ENCODE data around the gene SMCO2.

SMCO2 gene

GRCh38 chr12:27488479-27488878, 41.9 kb downstream of the SMCO2 start:
- peaks cover 59% of the 10 kb centered on the region for H3K27me3 Mint-ChIP-seq
- DNase-seq (ENCODE audit: low spot score in 2 of 2) (no peak), ATAC-seq (replicated peaks; ENCODE audit: extremely low read depth, poor library complexity, severe bottlenecking) (no peak)
- no peaks in the 10 kb centered on the region for H3K36me3 Mint-ChIP-seq (ENCODE audit: insufficient read depth)
- H3K27ac Mint-ChIP-seq (ENCODE audit: low read depth): no peak overlapping the region
- no peaks in the 10 kb centered on the region for H3K4me1 Mint-ChIP-seq
- no peaks in the 10 kb centered on the region for H3K9me3 Mint-ChIP-seq
- no peak overlapping the region for H3K4me3 Mint-ChIP-seq

DNA sequence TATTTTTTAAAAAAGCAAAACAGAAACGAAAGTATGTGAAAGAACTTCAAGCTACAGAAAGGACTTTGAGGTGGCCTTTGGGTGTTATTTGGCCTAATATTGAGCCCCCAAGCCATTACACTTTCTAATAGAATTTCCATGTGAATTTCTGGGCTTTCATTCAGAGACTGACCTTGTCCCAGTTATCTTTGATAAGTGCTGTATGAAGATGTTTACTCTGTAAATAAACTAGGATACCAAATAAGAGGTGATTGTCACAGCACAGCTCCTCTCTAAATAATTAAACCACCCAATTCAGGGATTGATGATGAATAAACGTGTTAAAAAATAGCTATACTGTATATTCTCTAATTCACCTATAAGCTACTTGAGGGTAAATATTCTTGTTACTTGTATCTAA, 44.7 kb downstream of the SMCO2 start:
- Mint-ChIP-seq H3K4me1 (no peaks in the 10 kb centered on the region), H3K27ac (ENCODE audit: low read depth) (no peak overlapping the region), H3K4me3 (no peak overlapping the region), H3K27me3 (peaks cover 57% of the 10 kb centered on the region), H3K36me3 (ENCODE audit: insufficient read depth) (no peaks in the 10 kb centered on the region), H3K9me3 (no peaks in the 10 kb centered on the region)
- DNase-seq (ENCODE audit: low spot score in 2 of 2) (no peak), ATAC-seq (replicated peaks; ENCODE audit: extremely low read depth, poor library complexity, severe bottlenecking) (no peak)

GRCh38 chr12:27493260-27493940, 46.9 kb downstream of the SMCO2 start:
- Mint-ChIP-seq H3K4me3 (no peak overlapping the region), H3K9me3 (no peaks in the 10 kb centered on the region), H3K27me3 (peaks cover 57% of the 10 kb centered on the region), H3K36me3 (ENCODE audit: insufficient read depth) (no peaks in the 10 kb centered on the region), H3K27ac (ENCODE audit: low read depth) (no peak overlapping the region), H3K4me1 (no peaks in the 10 kb centered on the region)
- no peak for DNase-seq (ENCODE audit: low spot score in 2 of 2)
- no peak for ATAC-seq (replicated peaks; ENCODE audit: extremely low read depth, poor library complexity, severe bottlenecking)

DNA sequence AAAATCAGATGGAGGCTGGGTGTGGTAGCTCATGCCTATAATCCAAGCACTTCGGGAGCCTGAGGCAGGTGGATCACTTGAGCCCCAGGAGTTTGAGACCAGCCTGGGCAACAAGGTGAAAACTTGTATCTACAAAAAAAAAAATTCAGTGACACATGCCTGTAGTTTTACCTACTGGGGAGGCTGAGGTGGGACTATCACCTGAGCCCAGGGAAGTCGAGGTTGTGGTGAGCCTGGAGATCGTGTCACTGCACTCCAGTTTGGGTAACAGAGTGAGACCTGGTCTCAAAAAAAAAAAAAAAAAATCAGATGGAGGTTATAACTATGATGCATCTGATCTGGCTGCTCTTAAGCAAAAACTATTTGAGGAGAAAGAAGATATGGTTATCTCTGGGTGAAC, 50.9 kb downstream of the SMCO2 start:
- Mint-ChIP-seq H3K4me3 (no peak overlapping the region), H3K4me1 (no peaks in the 10 kb centered on the region), H3K9me3 (no peaks in the 10 kb centered on the region), H3K36me3 (ENCODE audit: insufficient read depth) (no peaks in the 10 kb centered on the region), H3K27me3 (peaks cover 49% of the 10 kb centered on the region), H3K27ac (ENCODE audit: low read depth) (no peak overlapping the region)
- DNase-seq (ENCODE audit: low spot score in 2 of 2) (no peak), ATAC-seq (replicated peaks; ENCODE audit: extremely low read depth, poor library complexity, severe bottlenecking) (no peak)

GRCh38 chr12:27498149-27498548, 51.6 kb downstream of the SMCO2 start:
- no peak for ATAC-seq (replicated peaks; ENCODE audit: extremely low read depth, poor library complexity, severe bottlenecking)
- no peak for DNase-seq (ENCODE audit: low spot score in 2 of 2)
- Mint-ChIP-seq H3K27me3 (peaks cover 50% of the 10 kb centered on the region), H3K9me3 (no peaks in the 10 kb centered on the region), H3K4me1 (no peaks in the 10 kb centered on the region), H3K36me3 (ENCODE audit: insufficient read depth) (no peaks in the 10 kb centered on the region), H3K4me3 (no peak overlapping the region), H3K27ac (ENCODE audit: low read depth) (no peak overlapping the region)

- H3K4me1 Mint-ChIP-seq: no peaks in the 10 kb centered on the region
- no peak overlapping the region for H3K27ac Mint-ChIP-seq (ENCODE audit: low read depth)
- no peaks in the 10 kb centered on the region for H3K9me3 Mint-ChIP-seq
- H3K4me3 Mint-ChIP-seq: no peak overlapping the region
- H3K27me3 Mint-ChIP-seq: peaks cover 56% of the 10 kb centered on the region
- DNase-seq (ENCODE audit: low spot score in 2 of 2) (no peak), ATAC-seq (replicated peaks; ENCODE audit: extremely low read depth, poor library complexity, severe bottlenecking) (no peak)
- no peaks in the 10 kb centered on the region for H3K36me3 Mint-ChIP-seq (ENCODE audit: insufficient read depth)
These were observed 52.2 kb downstream of the SMCO2 start for GRCh38 chr12:27498761-27499160.

DNA sequence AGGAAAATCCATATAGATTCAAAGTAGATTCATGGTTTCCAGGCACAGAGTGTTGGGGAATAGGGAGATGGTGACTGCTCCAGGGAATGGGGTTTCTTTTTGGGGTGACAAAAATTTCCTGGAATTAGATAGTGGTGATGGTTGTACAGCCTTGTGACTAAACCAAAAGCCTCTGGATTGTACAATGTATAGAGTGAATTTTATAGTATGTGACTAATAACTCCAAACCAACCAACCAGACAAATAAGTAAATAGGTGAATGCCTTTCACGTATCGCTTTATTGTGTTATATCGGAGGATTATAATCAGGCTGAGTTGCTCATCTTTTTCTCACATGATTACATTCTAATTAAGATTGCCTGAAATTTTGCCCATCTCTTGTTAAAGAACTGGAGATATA, 52.8 kb downstream of the SMCO2 start:
- H3K27me3 Mint-ChIP-seq: peaks cover 63% of the 10 kb centered on the region
- DNase-seq (ENCODE audit: low spot score in 2 of 2): no peak

DNA sequence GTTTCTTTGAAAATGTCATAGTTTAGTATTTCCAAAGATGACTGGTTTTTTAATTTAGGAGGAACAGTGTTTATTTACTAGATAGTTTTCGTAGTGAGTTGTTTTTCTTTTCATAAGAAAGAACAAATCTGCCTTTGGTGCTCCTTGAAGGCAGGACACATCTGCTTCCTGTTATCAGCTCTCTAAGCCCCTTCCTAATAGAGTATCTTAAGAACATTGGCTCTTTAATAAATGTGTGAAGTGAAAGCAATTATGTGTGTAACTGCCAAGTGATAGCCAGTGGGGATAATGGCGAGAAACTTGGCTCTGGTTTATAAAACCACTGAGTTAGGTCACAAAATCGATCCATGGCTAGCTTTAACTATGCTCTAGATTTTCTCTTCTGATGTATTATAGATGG, 54.0 kb downstream of the SMCO2 start:
- no peak overlapping the region for H3K27ac Mint-ChIP-seq (ENCODE audit: low read depth)
- no peak overlapping the region for H3K4me3 Mint-ChIP-seq
- no peaks in the 10 kb centered on the region for H3K9me3 Mint-ChIP-seq
- no peak for DNase-seq (ENCODE audit: low spot score in 2 of 2)
- no peaks in the 10 kb centered on the region for H3K4me1 Mint-ChIP-seq
- H3K27me3 Mint-ChIP-seq: peaks cover 68% of the 10 kb centered on the region
- H3K36me3 Mint-ChIP-seq (ENCODE audit: insufficient read depth): no peaks in the 10 kb centered on the region
- ATAC-seq (replicated peaks; ENCODE audit: extremely low read depth, poor library complexity, severe bottlenecking): no peak

More for the DNA sequence above, 52.8 kb downstream of the SMCO2 start:
- no peak overlapping the region for H3K27ac Mint-ChIP-seq (ENCODE audit: low read depth)
- no peak for ATAC-seq (replicated peaks; ENCODE audit: extremely low read depth, poor library complexity, severe bottlenecking)
- no peak overlapping the region for H3K4me3 Mint-ChIP-seq
- no peaks in the 10 kb centered on the region for H3K4me1 Mint-ChIP-seq
- H3K36me3 Mint-ChIP-seq (ENCODE audit: insufficient read depth): no peaks in the 10 kb centered on the region
- no peaks in the 10 kb centered on the region for H3K9me3 Mint-ChIP-seq

- H3K27ac Mint-ChIP-seq (ENCODE audit: low read depth): no peak overlapping the region
These were observed 55.5 kb downstream of the SMCO2 start for GRCh38 chr12:27502021-27502435.

DNA sequence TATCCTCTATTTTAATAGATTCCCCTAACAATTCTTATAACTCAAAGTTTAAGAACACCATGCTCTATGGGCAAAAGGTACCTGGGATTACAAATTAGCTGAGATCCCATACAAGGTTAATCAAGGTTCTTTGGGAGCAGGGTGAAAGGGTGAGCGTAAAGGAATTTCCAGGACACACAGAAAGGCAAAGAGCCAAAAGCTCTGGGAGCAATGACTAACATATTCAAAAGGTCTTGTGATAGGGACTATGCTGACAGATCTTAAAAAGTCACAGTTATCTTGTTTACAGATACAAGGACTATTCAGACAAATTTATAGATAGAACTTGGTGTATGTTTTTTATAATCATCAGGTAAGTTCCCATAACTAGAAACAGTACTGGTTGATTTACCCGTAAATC, 58.0 kb downstream of the SMCO2 start:
- no peak overlapping the region for H3K27ac Mint-ChIP-seq (ENCODE audit: low read depth)
- peaks cover 62% of the 10 kb centered on the region for H3K27me3 Mint-ChIP-seq
- ATAC-seq (replicated peaks; ENCODE audit: extremely low read depth, poor library complexity, severe bottlenecking) (no peak), DNase-seq (ENCODE audit: low spot score in 2 of 2) (no peak)
- no peaks in the 10 kb centered on the region for H3K4me1 Mint-ChIP-seq
- H3K36me3 Mint-ChIP-seq (ENCODE audit: insufficient read depth): no peaks in the 10 kb centered on the region
- no peaks in the 10 kb centered on the region for H3K9me3 Mint-ChIP-seq
- no peak overlapping the region for H3K4me3 Mint-ChIP-seq

More at GRCh38 chr12:27502021-27502435, 55.5 kb downstream of the SMCO2 start:
- no peaks in the 10 kb centered on the region for H3K9me3 Mint-ChIP-seq
- ATAC-seq (replicated peaks; ENCODE audit: extremely low read depth, poor library complexity, severe bottlenecking) (no peak), DNase-seq (ENCODE audit: low spot score in 2 of 2) (no peak)
- peaks cover 74% of the 10 kb centered on the region for H3K27me3 Mint-ChIP-seq
- H3K4me3 Mint-ChIP-seq: no peak overlapping the region
- no peaks in the 10 kb centered on the region for H3K36me3 Mint-ChIP-seq (ENCODE audit: insufficient read depth)
- H3K4me1 Mint-ChIP-seq: no peaks in the 10 kb centered on the region

DNA sequence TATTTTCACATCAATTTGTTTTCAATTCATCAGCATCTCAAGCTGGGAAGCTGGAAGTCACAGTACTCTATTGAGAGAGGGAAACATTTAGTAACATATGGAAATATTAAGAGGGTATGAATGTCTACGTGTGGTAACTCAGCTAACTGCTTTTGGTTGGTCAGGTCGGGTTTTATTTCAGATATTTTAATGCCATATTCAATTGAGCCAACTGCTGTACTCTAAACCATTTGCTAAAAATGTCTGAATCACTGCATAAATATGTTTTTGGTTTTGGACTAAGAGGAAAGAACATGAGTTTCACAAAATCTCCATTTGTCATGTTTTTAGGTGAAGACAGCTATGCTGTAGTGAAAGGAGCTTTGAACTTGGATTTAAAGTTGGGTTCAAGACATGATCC, 58.6 kb downstream of the SMCO2 start:
- H3K27me3 Mint-ChIP-seq: peaks cover 60% of the 10 kb centered on the region
- DNase-seq (ENCODE audit: low spot score in 2 of 2) (no peak), ATAC-seq (replicated peaks; ENCODE audit: extremely low read depth, poor library complexity, severe bottlenecking) (no peak)
- no peak overlapping the region for H3K27ac Mint-ChIP-seq (ENCODE audit: low read depth)
- no peak overlapping the region for H3K4me3 Mint-ChIP-seq
- H3K9me3 Mint-ChIP-seq: no peaks in the 10 kb centered on the region
- no peaks in the 10 kb centered on the region for H3K36me3 Mint-ChIP-seq (ENCODE audit: insufficient read depth)
- no peaks in the 10 kb centered on the region for H3K4me1 Mint-ChIP-seq

DNA sequence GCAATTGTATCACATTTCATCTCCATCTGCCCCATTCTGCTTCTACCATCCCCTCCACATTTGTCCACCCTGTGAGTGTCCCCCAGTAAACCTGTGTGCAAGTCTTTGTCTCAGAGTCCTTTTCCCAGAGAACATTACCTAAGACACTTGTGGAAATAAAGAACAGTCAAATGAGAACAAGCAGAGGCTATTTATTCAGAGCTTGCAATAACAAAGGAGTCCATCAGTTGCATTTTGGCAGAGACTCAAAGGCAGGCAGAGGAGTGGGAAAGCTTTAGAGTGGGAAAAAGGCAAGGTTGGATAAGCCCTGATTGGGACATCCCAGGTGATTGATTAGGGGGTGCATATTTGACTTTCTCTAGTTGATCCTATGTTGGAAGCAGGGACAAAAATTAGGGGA, 59.2 kb downstream of the SMCO2 start:
- Mint-ChIP-seq H3K36me3 (ENCODE audit: insufficient read depth) (no peaks in the 10 kb centered on the region), H3K27ac (ENCODE audit: low read depth) (no peak overlapping the region), H3K4me3 (no peak overlapping the region), H3K27me3 (peaks cover 62% of the 10 kb centered on the region), H3K9me3 (no peaks in the 10 kb centered on the region), H3K4me1 (no peaks in the 10 kb centered on the region)
- ATAC-seq (replicated peaks; ENCODE audit: extremely low read depth, poor library complexity, severe bottlenecking) (no peak), DNase-seq (ENCODE audit: low spot score in 2 of 2) (no peak)

DNA sequence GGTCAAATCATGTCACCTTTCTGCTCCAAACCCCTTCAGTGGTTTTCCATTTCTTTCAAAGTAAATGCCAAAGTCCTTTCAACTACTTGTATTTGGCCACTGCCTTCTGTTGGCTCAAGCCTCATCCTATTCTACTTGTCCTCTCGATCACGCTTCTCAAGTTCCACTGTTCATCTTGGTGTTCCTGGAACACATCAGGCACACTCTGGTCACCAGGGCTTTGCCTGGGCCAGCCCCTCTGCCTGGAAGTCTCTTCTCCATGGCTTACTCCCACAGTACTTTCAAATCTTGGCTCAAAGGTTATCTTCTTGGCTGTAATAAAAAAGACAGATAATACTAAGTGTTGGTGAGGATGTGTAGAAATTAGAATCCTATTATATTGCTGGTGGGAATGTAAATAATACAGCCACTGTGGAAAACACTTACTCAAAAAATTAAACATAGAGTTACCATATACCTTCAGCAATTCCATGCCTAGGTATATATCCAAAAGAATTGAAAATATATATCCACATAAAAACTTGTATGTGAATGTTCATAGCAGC, 60.2 kb downstream of the SMCO2 start:
- Mint-ChIP-seq H3K36me3 (ENCODE audit: insufficient read depth) (no peaks in the 10 kb centered on the region), H3K27me3 (peaks cover 71% of the 10 kb centered on the region), H3K4me1 (no peaks in the 10 kb centered on the region), H3K4me3 (no peak overlapping the region), H3K9me3 (no peaks in the 10 kb centered on the region), H3K27ac (ENCODE audit: low read depth) (no peak overlapping the region)
- no peak for DNase-seq (ENCODE audit: low spot score in 2 of 2)
- ATAC-seq (replicated peaks; ENCODE audit: extremely low read depth, poor library complexity, severe bottlenecking): no peak
